ACC112 (cell line): ENCODE data around the gene MCF2L.

ENCODE experiments used
- H2AFZ ChIP-seq: fragments of 200-600 bp; sonication (generic); one replicate; pipeline ENCODE4 v1.6.0; 2017; ENCODE audit warnings: antibody characterized with exemption, low read length; ENCODE audit not compliant: unreplicated experiment
- H3K27ac ChIP-seq: fragments of 200-600 bp; sonication (generic); 2 replicates; pipeline ENCODE4 v1.5.1; 2014; ENCODE audit warnings: low read depth, mild to moderate bottlenecking, antibody characterized with exemption, low read length, moderate library complexity
- H3K27me3 ChIP-seq: fragments of 200-600 bp; sonication (generic); 2 replicates; pipeline ENCODE4 v1.6.1; 2014; ENCODE audit warnings: mild to moderate bottlenecking, antibody characterized with exemption, low read length, moderate library complexity, mixed read lengths; ENCODE audit not compliant: insufficient read depth
- H3K36me3 ChIP-seq: fragments of 200-600 bp; sonication (generic); 2 replicates; pipeline ENCODE4 v1.6.1; 2016; ENCODE audit warnings: mild to moderate bottlenecking, antibody characterized with exemption, low read length, moderate library complexity, mixed read lengths; ENCODE audit not compliant: insufficient read depth
- H3K4me1 ChIP-seq: fragments of 200-600 bp; sonication (generic); one replicate; pipeline ENCODE4 v1.6.1; 2016; ENCODE audit warnings: low read length, mixed read lengths; ENCODE audit not compliant: insufficient read depth, unreplicated experiment, control insufficient read depth
- H3K4me3 ChIP-seq: fragments of 200-600 bp; sonication (generic); 2 replicates; pipeline ENCODE4 v1.5.1; 2014; ENCODE audit warnings: mild to moderate bottlenecking, low read depth, low read length
- H3K79me2 ChIP-seq: fragments of 200-600 bp; sonication (generic); one replicate; pipeline ENCODE4 v1.6.0; 2016; ENCODE audit warnings: low read length; ENCODE audit not compliant: control insufficient read depth, unreplicated experiment, insufficient read depth

MCF2L gene

GRCh38 chr13:113114511-113115362, 145.7 kb downstream of the MCF2L start:
- no peaks in the 10 kb centered on the region for H3K79me2 ChIP-seq
- peaks cover 14% of the 10 kb centered on the region; the same call in 1 of the 2 replicates for H3K27me3 ChIP-seq
- no peak overlapping the region for H3K27ac ChIP-seq
- peaks cover 4% of the 10 kb centered on the region for H3K4me1 ChIP-seq
- no peak overlapping the region for H2AFZ ChIP-seq
- H3K36me3 ChIP-seq, result no peaks in the 10 kb centered on the region
- H3K4me3 ChIP-seq, result no peak overlapping the region

GRCh38 chr13:113115363-113116205, 146.6 kb downstream of the MCF2L start:
- no peak overlapping the region for H3K4me3 ChIP-seq

GRCh38 chr13:113116206-113116800, 147.3 kb downstream of the MCF2L start:
- H2AFZ ChIP-seq, result no peak overlapping the region
- no peaks in the 10 kb centered on the region for H3K79me2 ChIP-seq
- no peak overlapping the region for H3K27ac ChIP-seq
- peaks cover 4% of the 10 kb centered on the region for H3K4me1 ChIP-seq
- no peaks in the 10 kb centered on the region for H3K27me3 ChIP-seq
- no peak overlapping the region for H3K4me3 ChIP-seq
- no peaks in the 10 kb centered on the region for H3K36me3 ChIP-seq

More at GRCh38 chr13:113115363-113116205, 146.6 kb downstream of the MCF2L start:
- Histone ChIP-seq H3K79me2 (no peaks in the 10 kb centered on the region), H3K27me3 (peaks cover 6% of the 10 kb centered on the region; the same call in 1 of the 2 replicates), H3K4me1 (peaks cover 4% of the 10 kb centered on the region), H3K36me3 (no peaks in the 10 kb centered on the region), H2AFZ (no peak overlapping the region), H3K27ac (no peak overlapping the region)

DNA sequence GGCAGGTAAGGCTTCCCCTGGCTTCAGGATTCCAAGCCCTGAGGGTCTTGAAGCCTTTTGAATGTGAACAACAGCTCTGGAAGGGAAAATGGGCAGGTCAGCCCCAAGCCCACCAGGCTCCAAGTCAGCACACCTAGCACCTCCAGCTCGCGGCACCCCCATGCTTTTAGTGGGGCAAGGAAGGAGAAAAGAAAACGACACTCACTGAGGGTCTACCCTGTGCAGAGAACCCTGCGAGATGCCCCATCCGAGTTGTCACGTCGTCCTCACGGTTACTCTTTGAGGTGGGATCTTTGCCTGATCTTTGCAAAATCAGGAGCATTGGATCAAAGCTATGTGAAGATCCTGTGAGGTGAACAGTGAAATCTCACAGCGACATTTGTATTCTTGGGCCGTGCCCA, 147.9 kb downstream of the MCF2L start:
- no peaks in the 10 kb centered on the region for H3K79me2 ChIP-seq
- H3K4me3 ChIP-seq, result no peak overlapping the region
- no peak overlapping the region for H3K27ac ChIP-seq
- H3K36me3 ChIP-seq, result no peaks in the 10 kb centered on the region
- H3K27me3 ChIP-seq, result no peaks in the 10 kb centered on the region
- no peak overlapping the region for H2AFZ ChIP-seq
- H3K4me1 ChIP-seq, result peaks cover 4% of the 10 kb centered on the region

GRCh38 chr13:113117335-113117872, 148.4 kb downstream of the MCF2L start:
- Histone ChIP-seq H3K79me2 (no peaks in the 10 kb centered on the region), H3K4me3 (no peak overlapping the region), H3K4me1 (peaks cover 4% of the 10 kb centered on the region), H2AFZ (no peak overlapping the region), H3K27me3 (no peaks in the 10 kb centered on the region), H3K36me3 (no peaks in the 10 kb centered on the region), H3K27ac (no peak overlapping the region)

DNA sequence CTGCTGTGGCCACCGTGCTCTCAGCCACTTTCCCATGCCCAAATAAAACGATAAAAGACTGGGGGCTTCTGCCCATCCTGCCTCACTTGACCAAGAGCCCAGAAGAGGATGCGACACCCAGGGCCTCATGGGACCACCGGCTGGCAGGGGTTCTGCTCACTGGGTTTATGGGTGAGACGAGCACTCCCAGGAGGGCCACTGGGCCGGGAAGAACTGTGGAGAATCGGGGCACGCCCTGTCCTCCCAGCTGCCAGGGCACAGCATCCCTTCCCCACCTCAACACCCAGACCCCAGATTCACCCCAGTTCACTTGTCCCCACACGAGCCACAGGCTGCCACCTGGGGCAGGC, 148.9 kb downstream of the MCF2L start:
- Histone ChIP-seq H3K4me1 (peaks cover 4% of the 10 kb centered on the region), H3K36me3 (no peaks in the 10 kb centered on the region), H3K4me3 (no peak overlapping the region), H2AFZ (no peak overlapping the region), H3K27me3 (no peaks in the 10 kb centered on the region), H3K27ac (no peak overlapping the region), H3K79me2 (no peaks in the 10 kb centered on the region)

GRCh38 chr13:113118261-113119021, 149.4 kb downstream of the MCF2L start:
- Histone ChIP-seq H3K27me3 (no peaks in the 10 kb centered on the region), H3K27ac (no peak overlapping the region), H3K36me3 (no peaks in the 10 kb centered on the region), H3K4me1 (peaks cover 4% of the 10 kb centered on the region), H3K4me3 (no peak overlapping the region), H3K79me2 (no peaks in the 10 kb centered on the region), H2AFZ (no peak overlapping the region)

DNA sequence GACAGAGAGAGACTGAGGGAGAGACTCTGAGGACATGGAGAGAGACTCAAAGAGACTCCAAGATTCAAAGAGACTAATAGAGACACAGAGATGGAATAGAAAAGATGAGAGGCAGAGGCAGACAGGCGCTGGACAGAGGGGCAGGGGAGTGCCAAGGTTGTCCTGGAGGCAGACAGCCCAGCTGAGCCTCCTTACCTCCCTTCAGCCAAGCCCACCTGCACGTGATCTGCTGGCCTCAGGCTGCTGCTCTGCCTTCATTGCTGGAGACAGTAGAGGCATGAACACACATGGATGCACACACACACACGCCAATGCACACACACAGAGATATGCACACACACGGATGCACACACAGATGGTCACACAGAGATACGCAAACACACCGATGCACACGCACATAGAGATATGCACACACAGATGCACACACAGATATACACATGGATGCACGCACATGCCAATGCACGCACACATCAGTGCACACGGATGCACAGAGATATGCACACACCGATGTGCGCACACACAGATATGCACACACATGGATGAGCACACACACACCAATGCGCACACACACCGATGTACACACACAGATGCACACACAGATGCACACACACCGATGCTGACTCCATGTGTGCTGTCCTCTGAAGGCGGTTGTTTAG, 150.3 kb downstream of the MCF2L start:
- H3K4me3 ChIP-seq, result no peak overlapping the region
- no peaks in the 10 kb centered on the region for H3K36me3 ChIP-seq
- H3K79me2 ChIP-seq, result no peaks in the 10 kb centered on the region
- no peak overlapping the region for H3K27ac ChIP-seq
- H3K4me1 ChIP-seq, result peaks cover 4% of the 10 kb centered on the region
- no peak overlapping the region for H2AFZ ChIP-seq
- H3K27me3 ChIP-seq, result no peaks in the 10 kb centered on the region

- Histone ChIP-seq H3K27ac (no peak overlapping the region), H3K27me3 (no peaks in the 10 kb centered on the region), H2AFZ (no peak overlapping the region), H3K36me3 (no peaks in the 10 kb centered on the region), H3K4me1 (peaks cover 4% of the 10 kb centered on the region), H3K4me3 (no peak overlapping the region), H3K79me2 (no peaks in the 10 kb centered on the region)
These were observed 150.8 kb downstream of the MCF2L start for GRCh38 chr13:113119822-113120189.
